Testis (tissue), 3 donors: ENCODE results near the gene MPHOSPH6. TPM values are rescaled to one million over a fixed set of nuclear protein-coding genes. Genes with fewer than 3 reads are reported as not detected.

Experiments
- DNase-seq: peaks from one replicate; pipeline ENCODE4 v3.0.0-alpha.2; 2019
- H3K27ac ChIP-seq, 2 donors: fragments of 200-600 bp; sonication (generic); one replicate each; pipeline ENCODE4 v1.5.1; 2019
- H3K27me3 ChIP-seq: fragments of 200-600 bp; sonication (generic); one replicate; pipeline ENCODE4 v1.5.1; 2019
- H3K36me3 ChIP-seq: fragments of 200-600 bp; sonication (generic); one replicate; pipeline ENCODE4 v1.5.1; 2017; ENCODE audit warnings: low read depth; ENCODE audit errors: missing control alignments
- H3K4me1 ChIP-seq: fragments of 200-600 bp; sonication (generic); one replicate; pipeline ENCODE4 v1.5.1; 2019
- H3K4me3 ChIP-seq, 2 donors: fragments of 200-600 bp; sonication (generic); one replicate each; pipeline ENCODE4 v1.5.1; 2017 to 2019
- H3K9me3 ChIP-seq: fragments of 200-600 bp; sonication (generic); one replicate; pipeline ENCODE4 v1.5.1; 2017
- POLR2A ChIP-seq: fragments of 450-650 bp; IDR thresholded peaks from one replicate; pipeline ENCODE4 v1.6.1; 2017; ENCODE audit warnings: antibody characterized with exemption, mild to moderate bottlenecking, moderate library complexity
- WGBS, 2 donors: methylation state at CpG; one replicate each; pipeline ENCODE4 v1.1.5; 2018; 5-methylcytosine and 5-hydroxymethylcytosine counted together
- intact Hi-C: fragments of 100-400 bp; cut with DNase I; formaldehyde crosslinking; loops from one replicate; pipeline ENCODE4 v1.15.1; 2023; ENCODE audit warnings: low total_unique reads
- polyA plus RNA-seq: library from polyadenylated mRNA; stranded (reverse); fragments of 350-450 nt; fragmentation: Illumina TruSeq; extraction: RNeasy Lipid Tissue Mini Kit (QIAGEN cat#74804); gene quantifications from one replicate; pipeline ENCODE4 v1.2.3, GENCODE V29; 2014; ENCODE audit warnings: low read depth, low replicate concordance; ENCODE audit not compliant: insufficient read depth
- total RNA-seq, 2 donors: library from RNA; depleted of rRNA; stranded (reverse); fragments of >200 nt; gene quantifications; one replicate each; pipeline ENCODE4 v1.2.3, GENCODE V29; 2016
- TF ChIP-seq, protein P1 (sequence below), 3 experiments: fragments of 450-650 bp in 2 of 3; fragments of 200-600 bp in 1 of 3; sonication (generic) in 1 of 3; IDR thresholded peaks; one replicate each; pipeline ENCODE4 v1.5.1; 2016 to 2019; ENCODE audit warnings: antibody characterized with exemption in 3 of 3, mild to moderate bottlenecking in 2 of 3, moderate library complexity in 1 of 3

MPHOSPH6 gene
- total and polyA plus RNA-seq, 3 donors from 2014 or later = 22.0 to 52.3 (median 22.7) TPM

DNA sequence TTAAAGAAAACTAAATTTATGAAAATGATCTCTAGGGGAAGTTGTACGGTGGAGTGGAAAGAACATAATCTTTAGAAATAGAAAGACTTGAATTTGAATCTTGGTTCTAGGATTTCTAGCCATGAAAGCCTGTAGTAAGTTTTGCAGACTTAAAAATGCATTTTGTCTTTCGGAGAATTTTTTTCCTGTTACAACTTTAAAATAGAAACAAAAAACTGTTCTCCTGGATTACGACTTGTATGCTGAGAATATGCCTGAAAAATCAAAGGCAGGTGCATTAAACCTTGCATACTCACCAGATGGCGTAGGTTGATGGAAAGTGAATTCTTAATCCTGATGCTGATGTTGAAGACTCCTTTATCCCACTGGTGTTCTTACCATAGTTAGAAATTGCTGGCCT is 7.5 kb upstream of the MPHOSPH6 start:
- no peak for DNase-seq
- no peak for TF ChIP-seq POLR2A

GRCh38 chr16:82176204-82176603 is 6.2 kb upstream of the MPHOSPH6 start:
- no peaks in the 10 kb centered on the region for H3K36me3 ChIP-seq
- no peak overlapping the region for H3K27ac ChIP-seq
- 79 to 87% methylated on average over 3 of the region's 3 CpGs for WGBS, 2 donors
- DNase-seq = no peak
- H3K4me1 ChIP-seq = no peaks in the 10 kb centered on the region
- H3K27me3 ChIP-seq = no peaks in the 10 kb centered on the region
- no peak overlapping the region for H3K4me3 ChIP-seq
- H3K9me3 ChIP-seq = no peaks in the 10 kb centered on the region
- intact Hi-C loops = no loop called here
- TF ChIP-seq, protein P1, sequence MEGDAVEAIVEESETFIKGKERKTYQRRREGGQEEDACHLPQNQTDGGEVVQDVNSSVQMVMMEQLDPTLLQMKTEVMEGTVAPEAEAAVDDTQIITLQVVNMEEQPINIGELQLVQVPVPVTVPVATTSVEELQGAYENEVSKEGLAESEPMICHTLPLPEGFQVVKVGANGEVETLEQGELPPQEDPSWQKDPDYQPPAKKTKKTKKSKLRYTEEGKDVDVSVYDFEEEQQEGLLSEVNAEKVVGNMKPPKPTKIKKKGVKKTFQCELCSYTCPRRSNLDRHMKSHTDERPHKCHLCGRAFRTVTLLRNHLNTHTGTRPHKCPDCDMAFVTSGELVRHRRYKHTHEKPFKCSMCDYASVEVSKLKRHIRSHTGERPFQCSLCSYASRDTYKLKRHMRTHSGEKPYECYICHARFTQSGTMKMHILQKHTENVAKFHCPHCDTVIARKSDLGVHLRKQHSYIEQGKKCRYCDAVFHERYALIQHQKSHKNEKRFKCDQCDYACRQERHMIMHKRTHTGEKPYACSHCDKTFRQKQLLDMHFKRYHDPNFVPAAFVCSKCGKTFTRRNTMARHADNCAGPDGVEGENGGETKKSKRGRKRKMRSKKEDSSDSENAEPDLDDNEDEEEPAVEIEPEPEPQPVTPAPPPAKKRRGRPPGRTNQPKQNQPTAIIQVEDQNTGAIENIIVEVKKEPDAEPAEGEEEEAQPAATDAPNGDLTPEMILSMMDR (IDR thresholded peaks at IDR 0.05) = no peak

More for the DNA sequence above, 7.5 kb upstream of the MPHOSPH6 start:
- no peaks in the 10 kb centered on the region for H3K9me3 ChIP-seq
- no peaks in the 10 kb centered on the region for H3K4me1 ChIP-seq
- WGBS, 2 donors = 86 to 93% methylated on average over 4 of the region's 4 CpGs
- H3K27me3 ChIP-seq = no peaks in the 10 kb centered on the region
- H3K4me3 ChIP-seq = no peak overlapping the region
- intact Hi-C loops = no loop called here
- H3K27ac ChIP-seq = no peak overlapping the region
- no peaks in the 10 kb centered on the region for H3K36me3 ChIP-seq

DNA sequence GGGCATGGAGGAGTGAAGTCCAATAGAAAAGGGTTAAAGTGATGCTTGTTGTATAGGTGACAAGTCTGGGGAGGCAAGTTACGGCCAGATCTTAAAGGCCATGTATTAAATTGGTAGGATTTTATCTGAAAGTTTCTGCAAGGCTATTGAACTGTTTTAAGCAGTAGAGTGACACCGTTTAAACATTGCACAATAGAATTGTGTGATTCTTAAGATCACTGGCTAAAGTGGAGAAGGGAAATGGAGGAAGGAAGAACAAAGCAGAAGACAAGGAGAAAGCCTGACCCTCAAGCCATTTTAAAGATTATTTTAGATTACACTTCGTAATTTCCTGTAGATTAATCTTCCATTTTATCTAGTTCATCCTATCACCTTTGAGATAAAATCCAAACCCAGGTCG is 5.6 kb upstream of the MPHOSPH6 start:
- Histone ChIP-seq H3K9me3 (no peaks in the 10 kb centered on the region), H3K36me3 (no peaks in the 10 kb centered on the region), H3K4me1 (no peaks in the 10 kb centered on the region), H3K4me3 (no peak overlapping the region), H3K27me3 (no peaks in the 10 kb centered on the region), H3K27ac (no peak overlapping the region)
- no peak for TF ChIP-seq POLR2A
- TF ChIP-seq, protein P1 (IDR thresholded peaks at IDR 0.05) = no peak
- DNase-seq = no peak
- WGBS, 2 donors = 73 to 82% methylated on average over 4 of the region's 4 CpGs
- intact Hi-C loops = no loop called here

- H3K27me3 ChIP-seq = no peaks in the 10 kb centered on the region
- H3K27ac ChIP-seq = no peak overlapping the region
- intact Hi-C loops = no loop called here
- no peak for DNase-seq
- 94 to 98% methylated on average over 5 of the region's 5 CpGs for WGBS, 2 donors
- H3K4me1 ChIP-seq = no peaks in the 10 kb centered on the region
- TF ChIP-seq, protein P1 (IDR thresholded peaks at IDR 0.05) = no peak
- no peak for TF ChIP-seq POLR2A
- no peaks in the 10 kb centered on the region for H3K36me3 ChIP-seq
- no peaks in the 10 kb centered on the region for H3K9me3 ChIP-seq
- no peak overlapping the region for H3K4me3 ChIP-seq
Observed at GRCh38 chr16:82167670-82168069, 2.4 kb downstream of the MPHOSPH6 start.

DNA sequence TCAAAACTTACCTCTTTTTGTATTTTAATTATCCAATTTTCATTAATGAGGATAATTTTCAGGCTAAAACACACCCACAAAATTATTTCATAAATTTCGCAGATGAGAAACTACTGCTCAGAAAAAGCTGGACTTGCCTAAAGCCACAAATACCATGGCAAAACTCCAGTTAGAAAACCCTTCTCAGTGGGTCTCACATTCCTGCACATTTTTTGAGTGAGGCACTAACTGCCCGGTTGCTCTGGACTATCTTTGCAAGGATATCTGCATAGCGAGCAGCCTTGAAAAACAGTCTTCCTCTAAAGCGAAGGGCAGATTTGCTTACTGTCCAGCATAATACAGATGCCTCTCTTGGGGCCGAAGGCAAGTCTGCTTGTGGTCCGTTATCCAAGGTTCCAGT is 9.8 kb downstream of the MPHOSPH6 start:
- TF ChIP-seq POLR2A = no peak
- TF ChIP-seq, protein P1 (IDR thresholded peaks at IDR 0.05) = no peak
- H3K27ac ChIP-seq = no peak overlapping the region
- no peaks in the 10 kb centered on the region for H3K27me3 ChIP-seq
- no peaks in the 10 kb centered on the region for H3K4me1 ChIP-seq
- no peaks in the 10 kb centered on the region for H3K9me3 ChIP-seq
- H3K4me3 ChIP-seq = no peak overlapping the region
- 67 to 82% methylated on average over 3 to 6 of the region's 6 CpGs for WGBS, 2 donors
- intact Hi-C loops = no loop called here
- peaks cover 2% of the 10 kb centered on the region for H3K36me3 ChIP-seq
- no peak for DNase-seq
